Sciatic nerve (tissue), 2 donors: Measurements from ENCODE around the gene SH2D2A. TPM values are rescaled to one million over a fixed set of nuclear protein-coding genes. Genes with fewer than 3 reads are reported as not detected.
A peak's percentile ranks its signal among the peaks of the same experiment; 100 is the strongest.

ENCODE experiments used
- ATAC-seq: fragments of 200-7000 bp; cut with Tn5 transposase; one replicate; pipeline ENCODE4 v1.9.1; 2020; ENCODE audit warnings: mild to moderate bottlenecking, moderate library complexity
- DNase-seq: peaks from one replicate; pipeline ENCODE4 v3.0.0-alpha.2; 2020; ENCODE audit warnings: low spot score
- intact Hi-C: fragments of 100-400 bp; cut with DNase I; formaldehyde crosslinking; loops from one replicate; pipeline ENCODE4 v1.14.2; 2022
- total RNA-seq: library from RNA; stranded (reverse); fragmentation: NEBNext Ultra II Directional; extraction: Animal tissue kit (Norgen Biotek cat#: 25700); gene quantifications from one replicate; pipeline ENCODE4 v1.2.1, GENCODE V29; 2021
- donor health status: DM: no; HTN: no; CAD: no.
- donor health status: DM: no; HTN: no; CAD: no.

Gene SH2D2A
- total RNA-seq, 1 donor from 2014 or later, result 1.6 TPM

DNA sequence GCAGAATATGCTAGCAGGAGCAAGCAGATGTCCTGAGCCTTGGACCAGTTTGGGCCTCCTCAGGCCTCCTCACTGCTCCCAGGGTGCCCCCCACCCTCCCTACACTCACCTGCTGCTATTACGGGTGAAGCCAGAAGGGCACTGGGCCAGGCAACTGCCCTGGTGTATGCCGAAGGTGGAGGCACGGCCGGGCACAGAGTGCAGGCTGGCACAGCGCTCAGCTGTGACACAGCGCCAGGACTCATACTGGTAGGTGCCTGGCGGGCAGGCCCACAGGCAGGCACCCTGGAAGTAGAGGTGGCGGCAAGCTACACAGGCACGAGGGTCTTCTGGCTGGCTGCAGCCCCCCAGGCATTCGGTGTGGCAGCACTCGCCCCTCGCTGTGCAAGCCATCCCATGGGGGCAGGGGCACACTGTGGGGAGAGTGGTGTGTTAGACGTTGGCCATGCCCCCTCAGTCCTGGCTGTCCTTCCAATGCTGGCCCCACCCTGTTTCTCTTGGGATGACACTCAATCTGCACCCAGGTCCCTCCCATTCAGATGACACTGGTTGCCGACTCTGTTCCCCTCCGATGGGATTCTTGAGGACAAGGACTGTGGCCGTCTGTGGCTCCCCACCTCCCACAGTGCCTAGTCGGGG, 35.2 kb upstream of the SH2D2A start:
- ATAC-seq, result peak; percentile 7
- DNase-seq, result no peak
- intact Hi-C loops, result no loop called here

DNA sequence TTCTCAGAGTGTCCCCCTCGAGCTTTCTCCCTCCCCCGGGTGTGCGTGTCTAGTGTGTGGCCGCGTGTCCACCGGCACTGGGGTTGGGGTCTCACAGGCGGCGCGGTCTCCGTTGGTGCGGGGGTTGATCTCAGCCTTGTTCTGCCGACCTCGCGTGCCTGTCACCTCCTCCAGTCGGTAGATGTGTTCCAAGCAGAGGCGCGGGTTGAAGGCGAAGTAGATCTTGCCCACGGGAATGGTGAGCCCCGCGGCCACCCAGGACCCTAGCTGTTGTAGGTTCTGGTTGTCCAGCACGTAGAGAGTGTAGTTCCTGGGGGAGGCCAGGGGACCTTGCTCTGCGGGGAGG, 32.5 kb upstream of the SH2D2A start:
- ATAC-seq, result no peak
- DNase-seq, result no peak
- intact Hi-C loops, result no loop called here

- ATAC-seq (peak; percentile 36), DNase-seq (no peak)
- intact Hi-C loops, result no loop called here
Observed at GRCh38 chr1:156848461-156849150, 32.0 kb upstream of the SH2D2A start.

DNA sequence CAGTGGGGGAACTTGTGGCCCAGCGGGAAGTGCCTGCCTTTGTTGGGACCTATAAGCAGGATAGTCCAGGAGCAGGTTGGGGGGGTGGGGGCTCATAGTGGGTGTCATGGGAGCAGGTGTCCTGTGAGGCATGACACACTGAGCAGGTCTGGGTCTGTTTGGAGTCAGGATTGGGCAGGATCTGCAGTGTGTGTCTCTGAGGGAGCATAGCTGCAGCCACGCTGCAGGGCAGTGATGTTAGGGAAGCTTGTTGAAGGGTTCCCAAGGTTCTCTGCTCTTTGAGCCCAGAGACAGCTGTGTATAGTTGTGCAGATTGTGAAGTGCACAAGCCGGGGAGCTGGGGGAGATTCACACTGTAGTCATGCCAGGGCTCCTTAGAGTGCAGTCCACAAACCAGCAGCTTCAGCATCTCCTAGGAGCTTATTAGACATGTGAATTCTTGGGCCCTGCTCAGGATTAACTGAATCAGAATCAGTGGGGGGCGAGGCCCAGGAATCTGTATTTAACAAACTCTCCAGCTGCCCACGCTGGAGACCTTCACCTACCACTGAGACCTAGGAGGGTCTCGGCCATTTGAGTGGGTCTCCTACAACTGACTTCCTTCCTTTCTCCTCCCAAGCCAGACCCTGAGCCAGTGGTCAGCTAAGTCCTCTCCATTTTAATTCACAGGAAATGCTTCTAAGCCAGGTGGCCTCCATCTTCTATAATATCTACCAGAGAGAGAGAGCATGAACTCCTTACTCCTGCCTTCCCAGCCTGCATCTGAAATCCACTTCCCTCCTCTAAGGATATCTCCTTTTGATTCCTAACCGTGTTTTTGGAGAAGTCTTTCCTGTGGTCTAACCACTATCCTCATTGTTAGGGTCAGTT, 31.2 kb upstream of the SH2D2A start:
- DNase-seq, result no peak
- intact Hi-C loops, result no loop called here
- ATAC-seq, result no peak

- ATAC-seq, result no peak
- DNase-seq, result no peak
- intact Hi-C loops, result no loop called here
Observed at GRCh38 chr1:156846643-156847042, 30.0 kb upstream of the SH2D2A start.

DNA sequence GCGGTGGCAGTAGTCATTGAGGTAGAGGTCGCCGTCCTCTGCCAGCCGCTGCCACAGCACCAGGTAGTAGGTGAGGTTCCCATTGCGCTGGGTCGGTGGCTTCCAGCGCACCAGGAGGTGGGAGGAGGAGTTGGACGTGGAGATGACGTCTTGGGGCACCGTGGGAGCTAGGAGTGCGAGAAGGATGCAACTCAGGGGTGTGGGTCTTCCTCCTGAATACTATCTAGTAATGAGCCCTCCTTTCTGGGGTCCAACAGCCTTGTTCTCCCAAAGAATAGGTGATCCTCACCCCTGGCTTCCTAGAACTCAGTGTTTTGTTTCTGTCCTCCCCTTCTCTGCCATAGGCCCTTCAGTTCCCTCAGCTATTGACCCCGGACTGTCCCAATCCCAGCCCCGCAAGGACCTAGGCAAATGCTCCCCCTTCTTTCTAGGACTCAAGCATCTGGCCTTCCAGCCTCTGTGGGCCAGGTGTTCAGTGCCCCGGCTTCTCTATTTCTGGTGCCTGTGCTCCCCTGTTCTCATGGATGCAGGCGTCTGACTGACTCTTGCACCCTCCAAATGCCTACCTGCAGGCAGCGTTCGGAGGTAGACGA, 29.4 kb upstream of the SH2D2A start:
- DNase-seq, result no peak
- intact Hi-C loops, result no loop called here
- no peak for ATAC-seq

DNA sequence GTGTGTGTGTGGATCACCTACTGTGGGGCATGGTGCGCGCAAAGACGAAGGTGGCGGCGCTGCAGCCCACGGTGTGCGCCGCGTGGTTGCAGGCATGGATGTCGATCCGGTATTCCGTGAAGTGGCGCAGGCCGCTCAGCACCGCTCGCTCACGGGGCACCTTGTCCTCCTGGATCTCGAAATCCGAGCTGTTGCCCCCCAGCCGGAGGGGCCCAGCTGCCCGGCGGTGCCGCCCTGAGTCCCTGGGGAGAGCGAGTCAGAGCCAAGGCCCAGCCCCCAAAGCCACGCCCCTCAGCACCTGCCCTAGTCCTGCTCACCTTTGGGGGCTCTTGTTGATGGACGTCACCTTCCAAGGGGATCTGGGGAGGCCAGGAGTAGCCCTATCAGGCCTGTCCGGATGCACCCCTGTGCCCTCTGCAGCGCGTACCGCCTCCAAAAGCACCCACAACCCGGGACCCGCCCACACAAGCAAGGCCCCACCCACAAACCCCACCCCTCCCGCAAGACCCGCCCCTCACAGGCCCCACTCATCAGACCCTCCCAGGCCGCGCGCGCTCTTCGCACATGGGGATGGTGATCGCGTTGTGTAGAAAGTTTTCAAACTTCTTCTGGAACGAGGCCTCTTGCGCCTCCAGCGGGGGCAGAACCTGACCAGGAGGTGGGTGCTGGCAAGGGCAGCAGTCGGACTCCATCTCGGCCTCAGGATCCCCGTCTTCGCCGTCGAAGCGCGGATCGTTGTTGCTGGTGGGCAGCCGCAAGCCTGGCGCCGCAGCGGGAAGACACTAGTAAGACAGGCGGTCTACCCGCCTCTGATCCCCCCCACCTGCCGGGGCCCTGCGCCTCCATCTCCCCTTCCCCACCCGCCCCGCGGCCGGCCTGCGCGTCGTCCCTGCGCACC, 28.7 kb upstream of the SH2D2A start:
- DNase-seq (no peak), ATAC-seq (no peak)
- intact Hi-C loops, result no loop called here

DNA sequence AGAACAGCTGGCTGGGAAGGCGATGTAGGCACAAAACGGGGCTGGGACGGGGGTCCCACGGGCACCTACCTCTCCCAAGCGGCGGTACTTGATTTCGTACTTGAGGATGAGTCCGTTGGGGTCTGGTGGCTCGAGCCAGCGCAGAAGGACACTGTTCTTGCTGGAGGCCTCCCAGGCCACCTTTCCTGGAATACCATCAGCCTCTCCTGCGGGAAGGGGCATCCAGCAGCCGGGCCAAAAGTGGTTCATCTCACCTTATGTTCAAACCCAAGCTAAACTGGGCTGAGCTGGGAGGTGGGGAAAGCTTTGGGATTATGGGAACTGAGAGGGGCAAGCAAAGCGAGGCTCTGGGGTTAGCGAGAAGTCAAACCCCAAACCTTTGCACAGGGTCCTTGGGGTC, 28.0 kb upstream of the SH2D2A start:
- ATAC-seq (no peak), DNase-seq (no peak)
- intact Hi-C loops, result no loop called here

- ATAC-seq, result no peak
- intact Hi-C loops, result no loop called here
- DNase-seq, result no peak
Observed at GRCh38 chr1:156844102-156844501, 27.5 kb upstream of the SH2D2A start.

DNA sequence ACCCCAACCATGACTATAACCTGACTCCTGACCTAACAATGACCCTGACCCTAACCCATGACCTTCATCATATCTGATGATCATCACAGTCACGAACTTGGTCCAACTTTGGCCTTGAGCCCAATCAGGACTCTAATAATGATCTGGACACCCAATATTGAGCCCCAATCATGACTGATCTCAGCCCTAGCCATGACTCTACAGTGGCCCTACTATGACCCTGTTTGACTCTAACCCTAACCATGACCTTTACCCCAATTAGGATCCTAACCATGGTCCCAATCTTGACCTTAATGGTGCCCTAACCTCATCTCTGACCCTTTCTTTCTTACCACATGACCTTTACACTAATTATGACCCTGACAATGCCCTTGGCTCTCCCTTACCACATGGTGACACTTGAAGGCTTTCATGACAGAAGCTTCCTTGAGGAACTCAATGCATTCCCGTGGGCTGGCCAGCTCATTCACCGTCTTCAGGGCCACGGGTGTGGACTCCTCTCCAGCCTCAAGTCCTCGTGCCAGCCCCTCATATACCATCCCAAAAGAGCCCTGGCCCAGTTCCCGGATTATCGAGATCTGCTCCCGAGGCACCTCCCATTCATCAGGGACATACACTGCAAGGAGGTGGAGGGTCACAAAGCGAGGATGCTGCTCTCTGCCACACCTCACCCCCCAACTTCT, 26.1 kb upstream of the SH2D2A start:
- intact Hi-C loops, result no loop called here
- DNase-seq (no peak), ATAC-seq (no peak)

GRCh38 chr1:156841295-156841855, 24.7 kb upstream of the SH2D2A start:
- intact Hi-C loops, result no loop called here

GRCh38 chr1:156840898-156841279, 24.2 kb upstream of the SH2D2A start:
- intact Hi-C loops, result no loop called here
- no peak for DNase-seq

More at GRCh38 chr1:156841295-156841855, 24.7 kb upstream of the SH2D2A start:
- DNase-seq (no peak), ATAC-seq (no peak)

GRCh38 chr1:156840186-156840897, 23.7 kb upstream of the SH2D2A start:
- no peak for DNase-seq
- intact Hi-C loops, result no loop called here
- ATAC-seq, result no peak

More at GRCh38 chr1:156840898-156841279, 24.2 kb upstream of the SH2D2A start:
- ATAC-seq, result no peak

- no peak for ATAC-seq
- DNase-seq, result no peak
- intact Hi-C loops, result no loop called here
Observed at GRCh38 chr1:156839426-156840109, 22.9 kb upstream of the SH2D2A start.

DNA sequence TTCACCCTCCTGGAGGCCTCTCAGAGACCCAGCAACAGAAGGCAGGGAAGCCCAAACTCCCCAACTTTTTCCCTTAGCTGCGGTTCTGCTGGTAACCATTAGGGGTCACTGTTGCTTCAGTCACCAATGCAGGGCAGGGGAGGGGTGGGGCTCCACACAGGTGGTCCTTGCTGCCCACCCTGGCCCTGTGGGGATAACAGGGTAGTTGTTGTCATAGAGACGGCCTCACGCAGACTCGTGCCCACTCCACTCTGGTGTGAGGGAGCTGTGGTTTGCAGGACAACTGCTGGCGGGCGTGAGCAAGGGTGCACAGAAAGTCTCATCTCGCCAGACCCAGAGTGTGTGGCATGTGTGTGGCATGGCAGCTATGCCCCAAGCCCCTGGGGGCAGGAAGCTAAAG, 22.3 kb upstream of the SH2D2A start:
- peak; percentile 67 for ATAC-seq
- intact Hi-C loops, result no loop called here

GRCh38 chr1:156836892-156837291, 20.2 kb upstream of the SH2D2A start:
- ATAC-seq, result no peak
- no peak for DNase-seq
- intact Hi-C loops, result no loop called here

More for the DNA sequence above, 22.3 kb upstream of the SH2D2A start:
- DNase-seq, result no peak
